A673 (cell line): ENCODE data around the gene ATP10B. TPM values are rescaled to one million over a fixed set of nuclear protein-coding genes. Genes with fewer than 3 reads are reported as not detected.

ENCODE experiments used
- BruUV-seq: library from RNA; stranded (reverse); fragments of 400-500 nt; replicated peaks from 2 replicates; lab custom pipeline; 2021; lab: Mats Ljungman, UMichigan
- CTCF ChIA-PET: fragments of 300-600 bp; sonication (Branson Sonifier 250); formaldehyde crosslinking; loops from one replicate; lab custom pipeline; 2022; ENCODE audit warnings: antibody characterized with exemption; lab: Charles Lee
- POLR2A ChIA-PET: fragments of 300-600 bp; sonication (Branson Sonifier 250); formaldehyde crosslinking; loops from one replicate; lab custom pipeline; 2022; ENCODE audit warnings: antibody characterized with exemption; ENCODE audit not compliant: low non-redundant PET; lab: Charles Lee
- DNase-seq: peaks from one replicate; pipeline ENCODE4 v3.0.0-alpha.2; 2015; ENCODE audit warnings: low spot score
- H3K27ac ChIP-seq: fragments of 200-600 bp; sonication (generic); 2 replicates; pipeline ENCODE4 v1.5.1; 2016; ENCODE audit warnings: mixed run types, low read depth, mild to moderate bottlenecking, mixed read lengths, antibody characterized with exemption, low read length; ENCODE audit not compliant: poor library complexity, severe bottlenecking
- H3K27me3 ChIP-seq: fragments of 200-600 bp; sonication (generic); replicated peaks from 2 replicates; pipeline ENCODE4 v1.6.1; 2017; ENCODE audit warnings: mixed run types, low read depth, mild to moderate bottlenecking, mixed read lengths, antibody characterized with exemption, low read length; ENCODE audit not compliant: insufficient read depth, poor library complexity
- H3K36me3 ChIP-seq: fragments of 200-600 bp; sonication (generic); 2 replicates; pipeline ENCODE4 v1.6.1; 2016; ENCODE audit warnings: mixed run types, mild to moderate bottlenecking, mixed read lengths, antibody characterized with exemption, low read length; ENCODE audit not compliant: insufficient read depth, poor library complexity, severe bottlenecking
- H3K4me1 ChIP-seq: fragments of 200-600 bp; sonication (generic); 2 replicates; pipeline ENCODE4 v1.6.1; 2017; ENCODE audit warnings: mixed run types, mild to moderate bottlenecking, mixed read lengths, antibody characterized with exemption, low read length; ENCODE audit not compliant: insufficient read depth, poor library complexity, severe bottlenecking
- H3K4me3 ChIP-seq: fragments of 200-600 bp; sonication (generic); 2 replicates; pipeline ENCODE4 v1.5.1; 2016; ENCODE audit warnings: low read depth, mixed run types, mild to moderate bottlenecking, mixed read lengths, low read length; ENCODE audit not compliant: poor library complexity, severe bottlenecking
- H3K9me3 ChIP-seq: fragments of 200-600 bp; sonication (generic); 2 replicates; pipeline ENCODE4 v1.6.1; 2016; ENCODE audit warnings: mixed run types, low read depth, mild to moderate bottlenecking, mixed read lengths, antibody characterized with exemption, low read length; ENCODE audit not compliant: poor library complexity, severe bottlenecking
- EZH2 ChIP-seq: fragments of 200-600 bp; sonication (generic); IDR thresholded peaks from 2 replicates; pipeline ENCODE4 v1.6.1; 2017; ENCODE audit warnings: borderline replicate concordance, low read depth, mild to moderate bottlenecking, mixed read lengths, antibody characterized with exemption, low read length; ENCODE audit not compliant: poor library complexity, severe bottlenecking
- intact Hi-C: fragments of 100-400 bp; cut with micrococcal nuclease; formaldehyde crosslinking; loops from one replicate; pipeline ENCODE4 v1.10.0; 2022; ENCODE audit not compliant: unreplicated experiment
- total RNA-seq: library from RNA; stranded (reverse); gene quantifications from 2 replicates; pipeline ENCODE4 v1.2.3, GENCODE V29; 2021
- TF ChIP-seq, protein P1 (sequence below): fragments of 300-800, 200-600 bp; sonication (generic); conservative IDR thresholded peaks from 2 replicates; pipeline ENCODE4 v1.5.1; 2017; ENCODE audit warnings: low read depth, mild to moderate bottlenecking, antibody characterized with exemption, low read length, moderate library complexity, mixed read lengths

Gene ATP10B
- total RNA-seq, 1 experiment from 2014 or later = not detected

DNA sequence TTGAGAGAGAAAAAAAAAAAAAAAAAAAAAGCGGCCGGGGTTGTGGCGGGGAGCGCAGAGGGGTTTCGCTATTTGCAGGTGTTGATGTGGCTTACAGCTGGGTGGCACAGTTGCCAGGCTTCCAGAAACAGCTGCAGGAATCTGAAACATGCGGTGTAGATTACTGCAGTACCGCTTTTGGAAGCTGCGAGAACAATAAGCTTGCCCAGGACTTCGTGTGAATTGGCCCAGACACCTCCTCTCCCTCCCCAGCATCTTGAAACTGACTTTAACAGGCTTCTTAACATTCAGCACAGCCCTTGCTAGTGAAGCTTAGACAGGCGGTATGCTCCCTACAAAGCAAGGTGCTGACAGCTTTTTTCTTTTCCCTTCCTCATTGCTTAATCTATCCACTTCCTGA, 104.0 kb downstream of the ATP10B start:
- Histone ChIP-seq H3K4me3 (no peak overlapping the region), H3K9me3 (no peaks in the 10 kb centered on the region), H3K36me3 (no peaks in the 10 kb centered on the region), H3K27ac (no peak overlapping the region), H3K4me1 (no peaks in the 10 kb centered on the region), H3K27me3 (no peaks in the 10 kb centered on the region)
- no TSS peak for BruUV-seq
- TF ChIP-seq, protein P1, sequence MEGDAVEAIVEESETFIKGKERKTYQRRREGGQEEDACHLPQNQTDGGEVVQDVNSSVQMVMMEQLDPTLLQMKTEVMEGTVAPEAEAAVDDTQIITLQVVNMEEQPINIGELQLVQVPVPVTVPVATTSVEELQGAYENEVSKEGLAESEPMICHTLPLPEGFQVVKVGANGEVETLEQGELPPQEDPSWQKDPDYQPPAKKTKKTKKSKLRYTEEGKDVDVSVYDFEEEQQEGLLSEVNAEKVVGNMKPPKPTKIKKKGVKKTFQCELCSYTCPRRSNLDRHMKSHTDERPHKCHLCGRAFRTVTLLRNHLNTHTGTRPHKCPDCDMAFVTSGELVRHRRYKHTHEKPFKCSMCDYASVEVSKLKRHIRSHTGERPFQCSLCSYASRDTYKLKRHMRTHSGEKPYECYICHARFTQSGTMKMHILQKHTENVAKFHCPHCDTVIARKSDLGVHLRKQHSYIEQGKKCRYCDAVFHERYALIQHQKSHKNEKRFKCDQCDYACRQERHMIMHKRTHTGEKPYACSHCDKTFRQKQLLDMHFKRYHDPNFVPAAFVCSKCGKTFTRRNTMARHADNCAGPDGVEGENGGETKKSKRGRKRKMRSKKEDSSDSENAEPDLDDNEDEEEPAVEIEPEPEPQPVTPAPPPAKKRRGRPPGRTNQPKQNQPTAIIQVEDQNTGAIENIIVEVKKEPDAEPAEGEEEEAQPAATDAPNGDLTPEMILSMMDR = no peak
- no peak for TF ChIP-seq EZH2
- CTCF ChIA-PET = no interaction called here
- POLR2A ChIA-PET = no interaction called here
- intact Hi-C loops = no loop called here
- no peak for DNase-seq

DNA sequence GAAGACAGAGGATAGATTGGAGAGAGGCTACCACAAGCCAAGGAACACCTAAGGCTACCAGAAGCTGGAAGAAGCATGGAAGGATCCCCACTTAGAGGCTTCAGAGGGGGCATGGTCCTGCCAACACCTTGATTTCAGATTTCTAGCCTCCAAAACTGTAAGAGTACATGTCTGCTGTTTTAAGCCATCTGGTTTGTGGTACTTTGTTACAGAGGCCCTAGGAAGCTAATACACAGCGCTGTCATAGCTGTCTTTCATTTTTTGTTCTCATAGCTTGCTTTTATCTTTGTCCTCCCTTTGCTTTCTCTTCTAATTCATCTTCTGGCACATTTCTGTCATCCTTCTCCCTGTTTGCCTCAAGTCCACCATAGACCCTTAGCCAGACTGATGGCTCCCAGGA, 104.5 kb downstream of the ATP10B start:
- BruUV-seq = no TSS peak

DNA sequence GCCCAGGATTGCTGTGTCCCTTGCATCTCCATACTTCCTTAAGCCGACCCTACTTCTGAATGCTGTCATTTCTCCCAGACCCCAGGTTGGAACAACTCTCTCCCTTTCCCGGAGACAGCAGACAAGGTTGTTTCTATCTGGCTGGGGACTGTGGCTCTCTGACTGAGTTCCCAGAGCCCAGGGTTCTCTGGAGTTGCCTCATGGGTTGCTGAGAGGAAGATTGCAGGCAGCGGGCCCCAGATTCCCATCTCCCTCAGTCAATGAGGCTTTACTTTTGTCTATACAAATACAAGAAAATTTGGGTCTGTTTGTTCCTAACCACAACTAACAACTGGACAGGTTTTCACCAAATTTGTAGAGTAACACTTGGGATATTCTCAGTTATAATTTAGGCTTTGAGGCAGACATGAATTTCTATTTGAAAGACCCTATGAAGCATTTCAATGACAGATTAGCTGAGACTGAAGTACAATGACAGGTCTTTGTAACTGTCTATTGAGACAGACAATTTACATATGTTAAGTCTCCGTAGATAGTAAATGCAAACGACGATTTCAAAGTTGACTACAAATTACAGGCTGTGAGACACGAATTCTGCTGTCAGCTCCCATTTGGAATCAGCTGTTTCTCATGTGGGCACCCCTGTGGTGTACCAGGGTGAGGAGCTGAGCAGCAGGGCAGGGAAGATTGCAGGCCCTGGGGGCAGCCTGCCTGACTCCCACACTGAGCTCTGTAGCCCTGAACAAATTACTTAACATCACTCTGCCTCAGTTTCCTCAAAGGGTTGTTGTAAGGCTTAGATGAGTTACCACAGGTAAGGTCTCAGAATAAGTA, 107.5 kb downstream of the ATP10B start:
- DNase-seq = no peak
- CTCF ChIA-PET = no interaction called here
- no peaks in the 10 kb centered on the region for H3K9me3 ChIP-seq

More for the DNA sequence above, 104.5 kb downstream of the ATP10B start:
- POLR2A ChIA-PET = no interaction called here
- no peak for DNase-seq
- intact Hi-C loops = no loop called here
- Histone ChIP-seq H3K36me3 (no peaks in the 10 kb centered on the region), H3K4me3 (no peak overlapping the region), H3K27ac (no peak overlapping the region), H3K4me1 (no peaks in the 10 kb centered on the region), H3K27me3 (no peaks in the 10 kb centered on the region), H3K9me3 (no peaks in the 10 kb centered on the region)
- no peak for TF ChIP-seq EZH2
- TF ChIP-seq, protein P1 = no peak
- CTCF ChIA-PET = no interaction called here

More for the DNA sequence above, 107.5 kb downstream of the ATP10B start:
- H3K4me1 ChIP-seq = no peaks in the 10 kb centered on the region
- no peaks in the 10 kb centered on the region for H3K36me3 ChIP-seq
- H3K27me3 ChIP-seq = no peaks in the 10 kb centered on the region
- POLR2A ChIA-PET = no interaction called here
- no TSS peak for BruUV-seq
- TF ChIP-seq, protein P1 = no peak
- no peak for TF ChIP-seq EZH2
- intact Hi-C loops = no loop called here
- no peak overlapping the region for H3K27ac ChIP-seq
- H3K4me3 ChIP-seq = no peak overlapping the region
